Neutrophil (primary cell): ENCODE measurements around the gene CPN1.
A peak's percentile ranks its signal among the peaks of the same experiment; 100 is the strongest.
"Not testable (repeated sequence)": the region's sequence is repeated elsewhere in the genome, so short reads cannot be mapped to it uniquely, and the experiment has no call there.

Source experiments
- H3K27ac ChIP-seq: fragments of 200-600 bp; sonication (generic); 2 replicates; pipeline ENCODE4 v1.5.1; 2016; ENCODE audit warnings: mild to moderate bottlenecking, moderate library complexity
- H3K27me3 ChIP-seq: fragments of 200-600 bp; sonication (generic); 2 replicates; pipeline ENCODE4 v1.6.0; 2016; ENCODE audit warnings: mild to moderate bottlenecking
- H3K36me3 ChIP-seq: fragments of 200-600 bp; sonication (generic); 2 replicates; pipeline ENCODE4 v1.5.1; 2017
- H3K4me1 ChIP-seq, 2 experiments: fragments of 200-600 bp in 1 of 2; sonication (generic) in 1 of 2; 1 replicate in 1 of 2; 2 replicates in 1 of 2; pipeline versions ENCODE4 v1.5.1 to v1.6.1; 2013 to 2016; ENCODE audit warnings: low read depth in 1 of 2, low read length in 1 of 2, mild to moderate bottlenecking in 1 of 2, moderate library complexity in 1 of 2; ENCODE audit not compliant: control insufficient read depth in 1 of 2, insufficient read depth in 1 of 2
- H3K4me3 ChIP-seq, 2 experiments: fragments of 200-600 bp in 1 of 2; sonication (generic) in 1 of 2; 1 replicate in 1 of 2; 2 replicates in 1 of 2; pipeline ENCODE4 v1.5.1; 2013 to 2016; ENCODE audit warnings: low read depth in 1 of 2, low read length in 1 of 2, mild to moderate bottlenecking in 1 of 2, moderate library complexity in 1 of 2
- H3K9me3 ChIP-seq: fragments of 200-600 bp; sonication (generic); 2 replicates; pipeline ENCODE4 v1.5.1; 2016
- CTCF ChIP-seq: fragments of 200-600 bp; sonication (generic); IDR thresholded peaks from 2 replicates; pipeline ENCODE4 v1.5.1; 2016; ENCODE audit warnings: antibody characterized with exemption

CPN1 gene

GRCh38 chr10:100014071-100014762 is 67.5 kb downstream of the CPN1 start:
- H3K27me3 ChIP-seq, result peaks cover 13% of the 10 kb centered on the region
- peaks cover 5 to 8% of the 10 kb centered on the region in 2 experiments for H3K4me1 ChIP-seq
- no peak for TF ChIP-seq CTCF
- no peak overlapping the region for H3K4me3 ChIP-seq
- no peaks in the 10 kb centered on the region for H3K36me3 ChIP-seq
- no peak overlapping the region for H3K27ac ChIP-seq
- no peaks in the 10 kb centered on the region for H3K9me3 ChIP-seq

- no peak for TF ChIP-seq CTCF
- peaks cover 11 to 14% of the 10 kb centered on the region in 2 experiments for H3K4me1 ChIP-seq
- no peak overlapping the region for H3K27ac ChIP-seq
- H3K9me3 ChIP-seq, result no peaks in the 10 kb centered on the region
- peaks cover 7% of the 10 kb centered on the region for H3K27me3 ChIP-seq
- no peaks in the 10 kb centered on the region for H3K36me3 ChIP-seq
- no peak overlapping the region for H3K4me3 ChIP-seq
These were observed 68.0 kb downstream of the CPN1 start for GRCh38 chr10:100013621-100014020.

- not testable (repeated sequence) for H3K27me3 ChIP-seq, H3K27ac ChIP-seq
- peaks cover 27 to 29% of the 10 kb centered on the region in 2 experiments for H3K4me1 ChIP-seq
These were observed 69.8 kb downstream of the CPN1 start for GRCh38 chr10:100011906-100012305.

DNA sequence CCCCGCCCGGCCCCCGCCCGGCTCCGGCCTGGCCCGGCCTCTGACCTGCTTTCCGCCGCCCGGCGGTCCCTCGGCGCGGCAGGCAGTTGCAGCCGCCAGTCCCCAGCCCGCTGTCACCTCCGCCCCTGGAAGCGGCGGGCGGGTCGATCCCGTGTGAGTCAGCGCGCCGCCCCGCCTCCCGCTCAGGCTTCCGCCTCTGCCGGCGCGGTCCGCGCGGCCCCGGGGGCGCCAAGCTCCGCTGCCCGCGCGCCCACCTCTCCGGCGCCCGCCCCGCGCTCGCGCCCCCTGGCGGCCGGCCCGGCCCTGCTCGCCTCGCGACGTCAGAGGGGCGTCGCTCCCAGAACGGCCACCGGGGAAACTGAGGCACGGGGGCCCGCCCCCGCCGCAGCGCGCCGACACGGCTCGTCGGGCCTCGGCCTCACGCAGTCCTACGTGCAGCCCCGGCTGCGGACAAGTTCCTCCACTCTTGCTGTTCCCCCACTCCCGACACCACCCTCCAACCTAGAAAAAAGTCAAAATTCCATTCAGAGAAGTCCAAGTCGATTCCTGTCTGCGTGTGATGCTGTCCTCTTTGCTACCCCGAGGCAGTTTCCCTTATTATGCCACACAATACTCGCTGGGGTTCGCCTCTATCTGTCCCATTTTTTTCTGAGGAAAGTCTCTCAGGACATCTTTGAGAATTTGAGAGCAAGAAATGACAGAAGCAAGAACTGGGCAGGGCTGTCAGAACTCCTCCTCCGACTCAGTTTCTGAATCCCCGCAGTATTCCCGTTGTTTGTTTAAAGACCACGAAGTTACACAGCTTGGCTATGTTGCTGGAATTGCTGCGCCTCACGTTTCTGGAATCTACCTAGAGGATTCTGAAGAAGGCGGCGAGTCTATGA is 71.6 kb downstream of the CPN1 start, which contains the start of gene DNMBP:
Gene DNMBP (minus strand): TSS at position 155 of the 884 bp plus-strand sequence. CDS start 37,823 bp downstream, outside the sequence.
- Histone ChIP-seq H3K4me3 (peak within 1 kb of the TSS; percentile 72 to 85), H3K27ac (peak within 1 kb of the TSS; percentile 80), H3K9me3 (no peaks in the 10 kb centered on the region), H3K4me1 (peaks cover 33 to 36% of the 10 kb centered on the region in 2 experiments), H3K27me3 (no peaks in the 10 kb centered on the region), H3K36me3 (no peaks in the 10 kb centered on the region)
- TF ChIP-seq CTCF, result no peak

More at GRCh38 chr10:100011906-100012305, 69.8 kb downstream of the CPN1 start:
- H3K4me3 ChIP-seq, H3K9me3 ChIP-seq, H3K36me3 ChIP-seq: not testable (repeated sequence)

GRCh38 chr10:100009283-100009792 is 72.3 kb downstream of the CPN1 start:
- peak overlapping the region; percentile 80 for H3K27ac ChIP-seq
- H3K36me3 ChIP-seq, result no peaks in the 10 kb centered on the region
- H3K4me1 ChIP-seq, result peaks cover 33 to 36% of the 10 kb centered on the region in 2 experiments
- TF ChIP-seq CTCF, result no peak
- peak overlapping the region; percentile 72 to 85 for H3K4me3 ChIP-seq
- H3K27me3 ChIP-seq, result no peaks in the 10 kb centered on the region
- H3K9me3 ChIP-seq, result no peaks in the 10 kb centered on the region
